ENCODE results near the gene IGF2R.

GRCh38 chr6:159961528-159961927 is 7.4 kb upstream of the IGF2R start:
- TF ChIP-seq CTCF (IDR thresholded peaks at IDR 0.05; ENCODE audit: low read depth, low read length, poor library complexity, severe bottlenecking), result no peak
- no peak for TF ChIP-seq EZH2phosphoT487 (IDR thresholded peaks at IDR 0.05; ENCODE audit: borderline replicate concordance, low read length)
